Immature natural killer cell (primary cell): ENCODE data around the gene ATP2A1. TPM values are rescaled to one million over a fixed set of nuclear protein-coding genes. Genes with fewer than 3 reads are reported as not detected.

Experiments
- DNase-seq, 3 donors: peaks; one replicate each; pipeline ENCODE4 v3.0.0; 2022; ENCODE audit warnings: mixed read lengths in 1 of 3
- H3K27ac Mint-ChIP-seq, 6 donors: one replicate each; pipeline ENCODE4 v1.8.0; 2020; ENCODE audit warnings: mixed read lengths in 6 of 6, mild to moderate bottlenecking in 5 of 6, inconsistent platforms in 4 of 6, moderate library complexity in 3 of 6
- H3K27me3 Mint-ChIP-seq, 3 donors: one replicate each; pipeline ENCODE4 v1.8.0; 2020 to 2021; ENCODE audit warnings: low read depth in 3 of 3, mild to moderate bottlenecking in 3 of 3, mixed read lengths in 3 of 3, moderate library complexity in 3 of 3, inconsistent platforms in 1 of 3
- H3K36me3 Mint-ChIP-seq, 3 donors: one replicate each; pipeline ENCODE4 v1.8.0; 2020; ENCODE audit warnings: mixed read lengths in 3 of 3, inconsistent platforms in 2 of 3, mild to moderate bottlenecking in 2 of 3
- H3K4me1 Mint-ChIP-seq, 2 donors: one replicate each; pipeline ENCODE4 v1.8.0; 2020; ENCODE audit warnings: inconsistent platforms in 2 of 2, mild to moderate bottlenecking in 2 of 2, mixed read lengths in 2 of 2, moderate library complexity in 1 of 2
- H3K4me3 Mint-ChIP-seq, 5 donors: one replicate each; pipeline ENCODE4 v1.8.0; 2020; ENCODE audit warnings: mild to moderate bottlenecking in 5 of 5, mixed read lengths in 5 of 5, inconsistent platforms in 3 of 5, moderate library complexity in 3 of 5
- H3K9me3 Mint-ChIP-seq, 6 donors: one replicate each; pipeline ENCODE4 v1.8.0; 2020; ENCODE audit warnings: mild to moderate bottlenecking in 6 of 6, mixed read lengths in 6 of 6, inconsistent platforms in 4 of 6, moderate library complexity in 3 of 6
- polyA plus RNA-seq, 3 donors: library from polyadenylated mRNA; unstranded; fragments of 300-500 nt; fragmentation: Illumina TruSeq; gene quantifications; one replicate each; pipeline ENCODE4 v1.2.3, GENCODE V29; 2021

ATP2A1 gene
- polyA plus RNA-seq, 3 donors from 2014 or later, result 0.31 TPM; not detected in 2

GRCh38 chr16:28950648-28951409 is 72.5 kb downstream of the ATP2A1 start, which contains the start of gene NFATC2IP:
Gene NFATC2IP (plus strand): TSS chr16:28950937. CDS start chr16:28951012, 75 bp downstream.
- Mint-ChIP-seq H3K4me3 (peak within 1 kb of the TSS; percentile 90 to 95 (median 92)), H3K4me1 (peaks cover 26 to 33% of the 10 kb centered on the region in 2 donors), H3K27ac (peak within 1 kb of the TSS; percentile 74 to 94 (median 90)), H3K36me3 (no peaks in the 10 kb centered on the region), H3K27me3 (peaks cover 0 to 11% (median 3%) of the 10 kb centered on the region in 3 donors), H3K9me3 (no peaks in the 10 kb centered on the region)
- DNase-seq, result peak; percentile 99

GRCh38 chr16:28951410-28951943 is 73.2 kb downstream of the ATP2A1 start:
- Mint-ChIP-seq H3K36me3 (peaks cover 3 to 4% (median 3%) of the 10 kb centered on the region in 3 donors), H3K27me3 (peaks cover 0 to 9% (median 3%) of the 10 kb centered on the region in 3 donors), H3K4me1 (peaks cover 26 to 34% of the 10 kb centered on the region in 2 donors), H3K4me3 (peak overlapping the region; percentile 90 to 95 (median 92)), H3K9me3 (no peaks in the 10 kb centered on the region), H3K27ac (peak overlapping the region; percentile 74 to 89 (median 84))
- no peak for DNase-seq

Other genes with a start within 250 kb of the ATP2A1 start
- gene NPIPB8, start 240.4 kb upstream of the ATP2A1 start, polyA plus RNA-seq, result not detected
- gene EIF3C, start 167.0 kb upstream of the ATP2A1 start, polyA plus RNA-seq, result 100 to 1,000 TPM; 159 to 311 (median 198) TPM
- gene NPIPB9, start 126.7 kb upstream of the ATP2A1 start, polyA plus RNA-seq, result not detected
- gene ATXN2L, start 55.5 kb upstream of the ATP2A1 start, polyA plus RNA-seq, result 10 to 100 TPM in 1 of 3 donors, 1 to 10 TPM in 2; 3.0 to 28.5 (median 9.7) TPM
- gene TUFM, start 32.1 kb upstream of the ATP2A1 start, polyA plus RNA-seq, result 100 to 1,000 TPM; 149 to 206 (median 153) TPM
- 1 to 10 TPM; 1.4 to 3.0 (median 1.6) TPM for gene SH2B1, start 14.6 kb upstream of the ATP2A1 start, polyA plus RNA-seq
- gene RABEP2, start 46.8 kb downstream of the ATP2A1 start, polyA plus RNA-seq, result 10 to 100 TPM in 1 of 3 donors, 1 to 10 TPM in 2; 6.3 to 13.9 (median 9.6) TPM
- gene CD19, start 53.5 kb downstream of the ATP2A1 start, polyA plus RNA-seq, result under 1 TPM; 0.18 to 0.29 (median 0.27) TPM
- 10 to 100 TPM; 22.2 to 37.3 (median 33.0) TPM for gene NFATC2IP, start 72.4 kb downstream of the ATP2A1 start, polyA plus RNA-seq
- 10 to 100 TPM; 21.1 to 53.1 (median 30.2) TPM for gene SPNS1, start 96.3 kb downstream of the ATP2A1 start, polyA plus RNA-seq
- 100 to 1,000 TPM; 198 to 343 (median 220) TPM for gene LAT, start 106.6 kb downstream of the ATP2A1 start, polyA plus RNA-seq